ENCODE measurements around the gene MLLT1. TPM values are rescaled to one million over a fixed set of nuclear protein-coding genes. Genes with fewer than 3 reads are reported as not detected.
"Not testable (repeated sequence)": the region's sequence is repeated elsewhere in the genome, so short reads cannot be mapped to it uniquely, and the experiment has no call there.

The MLLT1 gene
- total RNA-seq, 1 donor from 2014 or later = 25.5 TPM

- H3K9me3 ChIP-seq = peaks cover 33% of the 10 kb centered on the region
- no peaks in the 10 kb centered on the region for H3K36me3 ChIP-seq
- no peaks in the 10 kb centered on the region for H3K4me1 ChIP-seq
- TF ChIP-seq CTCF (IDR thresholded peaks at IDR 0.05) (no peak), POLR2A (IDR thresholded peaks at IDR 0.05) (no peak), POLR2AphosphoS5 (IDR thresholded peaks at IDR 0.05; ENCODE audit: insufficient read depth in 1 of 2, low read depth in 1 of 2) (no peak)
- intact Hi-C loops (cut with DNase I) = no loop called here
- no peak overlapping the region for H3K27ac ChIP-seq
- no peak for DNase-seq (ENCODE audit: extremely low spot score in 2 of 2)
- H3K4me3 ChIP-seq = no peak overlapping the region
- H3K27me3 ChIP-seq = no peaks in the 10 kb centered on the region
These were observed 6.9 kb upstream of the MLLT1 start for GRCh38 chr19:6286676-6287075.

DNA sequence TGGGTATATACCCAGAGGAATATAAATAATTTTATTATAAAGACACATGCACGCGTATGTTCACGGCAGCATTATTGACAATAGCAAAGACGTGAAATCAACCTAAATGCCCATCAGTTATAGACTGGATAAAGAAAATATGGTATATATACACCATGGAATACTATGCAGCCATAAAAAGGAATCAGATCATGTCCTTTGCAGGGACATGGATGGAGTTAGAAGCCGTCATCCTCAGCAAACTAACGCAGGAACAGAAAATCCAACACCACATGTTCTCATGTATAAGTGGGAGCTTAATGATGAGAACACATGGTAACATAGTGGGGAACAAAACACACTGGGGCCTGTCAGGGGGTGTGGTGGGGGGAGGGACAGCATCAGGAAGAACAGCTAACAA lies 2.6 kb upstream of the MLLT1 start:
- H3K4me3 ChIP-seq; H3K36me3 ChIP-seq; DNase-seq (ENCODE audit: extremely low spot score in 2 of 2); H3K27ac ChIP-seq; H3K9me3 ChIP-seq; H3K27me3 ChIP-seq: not testable (repeated sequence)
- intact Hi-C loops (cut with DNase I) = loop anchor here (5.0 kb wide), 1 partner anchor 65 kb away; no protein-coding TSS in a partner anchor
- H3K4me1 ChIP-seq = peaks cover 19% of the 10 kb centered on the region

GRCh38 chr19:6279620-6279930 lies 200 bp downstream of the MLLT1 start:
- H3K4me3 ChIP-seq = peak overlapping the region; percentile 68 to 84
- intact Hi-C loops (cut with DNase I) = loop anchor here (5.0 kb wide), 1 partner anchor 222 kb away; no protein-coding TSS in a partner anchor
- no peaks in the 10 kb centered on the region for H3K27me3 ChIP-seq
- no peaks in the 10 kb centered on the region for H3K36me3 ChIP-seq
- TF ChIP-seq POLR2A (IDR thresholded peaks at IDR 0.05) (no peak), POLR2AphosphoS5 (IDR thresholded peaks at IDR 0.05; ENCODE audit: insufficient read depth in 1 of 2, low read depth in 1 of 2) (no peak), CTCF (IDR thresholded peaks at IDR 0.05) (no peak)
- H3K4me1 ChIP-seq = peaks cover 47% of the 10 kb centered on the region
- H3K9me3 ChIP-seq = no peaks in the 10 kb centered on the region
- H3K27ac ChIP-seq = peak overlapping the region; percentile 89
- DNase-seq (ENCODE audit: extremely low spot score in 2 of 2) = no peak

DNA sequence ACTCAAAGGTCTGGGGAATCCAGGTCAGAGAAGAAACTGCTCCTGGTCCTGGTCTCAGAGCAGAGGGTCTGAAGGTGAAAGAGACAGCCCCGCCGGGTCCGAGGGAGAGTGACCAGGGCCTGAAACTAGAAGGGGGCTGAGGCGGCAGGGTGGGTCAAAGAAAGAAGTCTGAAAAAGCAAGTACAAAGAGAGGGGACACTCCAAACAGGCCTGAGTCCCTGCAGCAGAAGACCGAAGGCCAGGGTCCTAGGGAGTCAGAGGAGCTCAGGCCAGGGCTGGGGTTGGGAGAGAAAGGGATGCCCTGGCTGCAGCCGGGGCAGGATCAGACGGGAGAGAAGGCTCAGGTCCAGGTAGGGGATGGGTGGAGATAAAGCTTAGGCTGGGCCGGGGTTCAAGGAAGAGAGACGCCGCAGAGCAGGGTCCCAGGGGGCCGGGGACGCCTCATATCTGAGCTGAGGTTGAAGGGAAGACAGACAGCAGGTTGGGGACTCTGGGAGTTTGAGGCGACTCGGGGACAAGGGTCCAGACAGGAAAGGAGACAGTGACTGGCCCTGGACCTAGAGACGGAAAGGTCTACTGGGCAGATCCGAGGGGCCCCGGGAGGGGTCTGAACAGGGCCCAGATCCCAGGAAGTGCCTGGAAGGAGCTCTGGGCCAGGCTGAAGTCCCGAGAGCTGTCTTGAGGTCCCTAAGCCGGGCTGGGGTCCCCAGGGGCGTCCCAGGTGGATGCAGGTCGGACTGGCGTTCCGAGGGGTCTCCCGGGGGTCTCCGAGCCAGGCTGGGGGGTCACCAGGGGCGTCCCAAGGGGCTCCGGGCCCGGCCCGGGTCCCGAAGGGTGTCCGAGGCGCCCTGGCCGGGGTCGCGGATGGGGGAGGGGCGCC lies 795 bp downstream of the MLLT1 start:
- Histone ChIP-seq H3K36me3 (no peaks in the 10 kb centered on the region), H3K4me1 (peaks cover 53% of the 10 kb centered on the region), H3K9me3 (no peaks in the 10 kb centered on the region), H3K4me3 (peak overlapping the region; percentile 68 to 84), H3K27me3 (no peaks in the 10 kb centered on the region), H3K27ac (peak overlapping the region; percentile 89)
- intact Hi-C loops (cut with DNase I) = loop anchor here (5.0 kb wide), 1 partner anchor 222 kb away; no protein-coding TSS in a partner anchor
- TF ChIP-seq POLR2AphosphoS5 (IDR thresholded peaks at IDR 0.05; ENCODE audit: insufficient read depth in 1 of 2, low read depth in 1 of 2) (no peak), CTCF (IDR thresholded peaks at IDR 0.05) (no peak), POLR2A (IDR thresholded peaks at IDR 0.05) (no peak)
- no peak for DNase-seq (ENCODE audit: extremely low spot score in 2 of 2)

- Histone ChIP-seq H3K9me3 (no peaks in the 10 kb centered on the region), H3K27me3 (no peaks in the 10 kb centered on the region), H3K4me3 (peak overlapping the region; percentile 68 to 84), H3K27ac (peak overlapping the region; percentile 89), H3K4me1 (peaks cover 62% of the 10 kb centered on the region), H3K36me3 (no peaks in the 10 kb centered on the region)
- no peak for DNase-seq (ENCODE audit: extremely low spot score in 2 of 2)
- intact Hi-C loops (cut with DNase I) = loop anchor here (5.0 kb wide), 1 partner anchor 221 kb away; no protein-coding TSS in a partner anchor
- TF ChIP-seq POLR2AphosphoS5 (IDR thresholded peaks at IDR 0.05; ENCODE audit: insufficient read depth in 1 of 2, low read depth in 1 of 2) = no peak
- TF ChIP-seq POLR2A (IDR thresholded peaks at IDR 0.05) = no peak
- TF ChIP-seq CTCF (IDR thresholded peaks at IDR 0.05) = no peak
These were observed 1.7 kb downstream of the MLLT1 start for GRCh38 chr19:6278051-6278450.

Data from vagina (tissue), 2 donors.